ENCODE measurements around the gene CEACAM19. TPM values are rescaled to one million over a fixed set of nuclear protein-coding genes. Genes with fewer than 3 reads are reported as not detected.

Gene CEACAM19
- total and polyA plus RNA-seq, 2 donors from 2014 or later, result 5.1 to 5.5 TPM

DNA sequence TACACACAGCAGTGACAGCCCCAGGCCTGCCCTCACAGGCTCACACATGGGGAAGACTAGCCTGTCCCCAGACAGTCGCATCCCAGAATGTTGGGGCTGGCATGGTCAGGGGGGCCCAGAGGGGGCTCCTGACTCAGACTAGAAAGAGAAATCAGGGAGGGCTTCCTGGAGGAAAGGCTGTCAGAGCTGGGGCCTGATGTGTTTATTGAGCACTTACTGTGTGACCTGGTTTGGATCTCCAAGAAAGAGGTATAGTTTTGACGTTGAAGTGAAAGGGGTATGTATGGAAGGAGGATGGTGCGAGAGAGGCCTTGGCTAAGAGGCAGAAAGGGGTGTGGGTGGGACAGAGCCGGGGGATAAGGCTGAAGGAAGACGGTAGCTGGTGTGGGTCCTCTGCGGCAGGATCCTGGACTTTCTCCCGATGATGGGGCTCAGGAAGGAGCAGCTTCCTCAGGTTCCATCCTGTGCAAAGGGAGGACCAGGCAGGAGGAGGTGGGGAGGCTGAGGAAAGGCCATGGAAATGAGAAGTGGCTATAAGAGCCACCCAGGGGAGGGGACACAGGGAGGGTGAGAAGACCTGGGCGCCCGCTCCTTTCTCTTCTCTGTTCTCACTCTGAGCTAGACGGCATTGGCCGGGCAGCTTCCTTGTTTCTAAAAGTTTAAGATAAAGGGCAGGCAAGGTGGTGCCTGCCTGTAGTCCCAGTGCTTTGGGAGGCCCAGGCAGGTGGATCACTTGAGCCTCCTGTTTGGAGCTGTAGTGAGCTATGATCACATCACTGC, 61.1 kb downstream of the CEACAM19 start:
- no peak for TF ChIP-seq CTCF (IDR thresholded peaks at IDR 0.05; ENCODE audit: borderline replicate concordance, extremely low read depth, insufficient read depth)
- no peaks in the 10 kb centered on the region for H3K9me3 ChIP-seq (ENCODE audit: control insufficient read depth in 2 of 3, insufficient read depth in 1 of 3, low read length in 3 of 3)
- no peaks in the 10 kb centered on the region for H3K36me3 ChIP-seq (ENCODE audit: control insufficient read depth in 2 of 3, insufficient read depth in 3 of 3, low read length in 3 of 3)
- no peak overlapping the region for H3K4me3 ChIP-seq (ENCODE audit: low read length in 3 of 3)
- H3K4me1 ChIP-seq (ENCODE audit: control insufficient read depth in 2 of 3, insufficient read depth in 2 of 3, low read depth in 1 of 3, low read length in 3 of 3), result no peaks in the 10 kb centered on the region
- intact Hi-C loops (cut with DNase I), result no loop called here
- no peak for DNase-seq
- no peak overlapping the region for H3K9ac ChIP-seq (ENCODE audit: low read length in 3 of 3)
- FAIRE-seq, result no peak
- no peak overlapping the region for H3K27ac ChIP-seq (ENCODE audit: low read depth in 2 of 2, low read length in 2 of 2)
- H3K27me3 ChIP-seq (ENCODE audit: control insufficient read depth, insufficient read depth, low read length), result no peaks in the 10 kb centered on the region

Small RNA genes lying within 50 kb of the gene (microRNA-seq; reads per million reads assigned to microRNA genes)
- gene MIR4531, result not detected

Other genes with a start within 250 kb of the CEACAM19 start
- gene ZNF229, start 223.0 kb upstream of the CEACAM19 start, total RNA-seq, result 8.4 TPM
- gene ZNF229, start 223.0 kb upstream of the CEACAM19 start, polyA plus RNA-seq (ENCODE audit: insufficient read depth, low read depth, low replicate concordance), result 2.0 TPM
- 10.3 TPM for gene ZNF180, start 171.0 kb upstream of the CEACAM19 start, total RNA-seq
- 3.4 TPM for gene ZNF180, start 171.0 kb upstream of the CEACAM19 start, polyA plus RNA-seq (ENCODE audit: insufficient read depth, low read depth, low replicate concordance)
- not detected for gene CEACAM20, start 141.8 kb upstream of the CEACAM19 start, total RNA-seq
- not detected for gene CEACAM20, start 141.8 kb upstream of the CEACAM19 start, polyA plus RNA-seq (ENCODE audit: insufficient read depth, low read depth, low replicate concordance)
- not detected for gene IGSF23, start 57.9 kb upstream of the CEACAM19 start, total RNA-seq
- not detected for gene IGSF23, start 57.9 kb upstream of the CEACAM19 start, polyA plus RNA-seq (ENCODE audit: insufficient read depth, low read depth, low replicate concordance)
- gene PVR, start 27.6 kb upstream of the CEACAM19 start, total RNA-seq, result 36.4 TPM
- gene PVR, start 27.6 kb upstream of the CEACAM19 start, polyA plus RNA-seq (ENCODE audit: insufficient read depth, low read depth, low replicate concordance), result 20.7 TPM
- not detected for gene CEACAM16, start 27.7 kb downstream of the CEACAM19 start, total RNA-seq
- not detected for gene CEACAM16, start 27.7 kb downstream of the CEACAM19 start, polyA plus RNA-seq (ENCODE audit: insufficient read depth, low read depth, low replicate concordance)
- 86.8 TPM for gene BCL3, start 77.2 kb downstream of the CEACAM19 start, total RNA-seq
- 23.2 TPM for gene BCL3, start 77.2 kb downstream of the CEACAM19 start, polyA plus RNA-seq (ENCODE audit: insufficient read depth, low read depth, low replicate concordance)
- 11.5 TPM for gene CBLC, start 106.4 kb downstream of the CEACAM19 start, total RNA-seq
- gene CBLC, start 106.4 kb downstream of the CEACAM19 start, polyA plus RNA-seq (ENCODE audit: insufficient read depth, low read depth, low replicate concordance), result 8.2 TPM
- 748 TPM for gene BCAM, start 137.6 kb downstream of the CEACAM19 start, total RNA-seq
- 671 TPM for gene BCAM, start 137.6 kb downstream of the CEACAM19 start, polyA plus RNA-seq (ENCODE audit: insufficient read depth, low read depth, low replicate concordance)
- 110 TPM for gene NECTIN2, start 174.8 kb downstream of the CEACAM19 start, total RNA-seq
- gene NECTIN2, start 174.8 kb downstream of the CEACAM19 start, polyA plus RNA-seq (ENCODE audit: insufficient read depth, low read depth, low replicate concordance), result 111 TPM
- gene TOMM40, start 219.8 kb downstream of the CEACAM19 start, total RNA-seq, result 45.4 TPM
- 51.5 TPM for gene TOMM40, start 219.8 kb downstream of the CEACAM19 start, polyA plus RNA-seq (ENCODE audit: insufficient read depth, low read depth, low replicate concordance)
- gene APOE, start 234.3 kb downstream of the CEACAM19 start, total RNA-seq, result 122 TPM
- gene APOE, start 234.3 kb downstream of the CEACAM19 start, polyA plus RNA-seq (ENCODE audit: insufficient read depth, low read depth, low replicate concordance), result 2,837 TPM
- gene APOC1, start 243.1 kb downstream of the CEACAM19 start, total RNA-seq, result 11.8 TPM
- 16.7 TPM for gene APOC1, start 243.1 kb downstream of the CEACAM19 start, polyA plus RNA-seq (ENCODE audit: insufficient read depth, low read depth, low replicate concordance)